ENCODE data around the gene FCER2.

Gene FCER2

DNA sequence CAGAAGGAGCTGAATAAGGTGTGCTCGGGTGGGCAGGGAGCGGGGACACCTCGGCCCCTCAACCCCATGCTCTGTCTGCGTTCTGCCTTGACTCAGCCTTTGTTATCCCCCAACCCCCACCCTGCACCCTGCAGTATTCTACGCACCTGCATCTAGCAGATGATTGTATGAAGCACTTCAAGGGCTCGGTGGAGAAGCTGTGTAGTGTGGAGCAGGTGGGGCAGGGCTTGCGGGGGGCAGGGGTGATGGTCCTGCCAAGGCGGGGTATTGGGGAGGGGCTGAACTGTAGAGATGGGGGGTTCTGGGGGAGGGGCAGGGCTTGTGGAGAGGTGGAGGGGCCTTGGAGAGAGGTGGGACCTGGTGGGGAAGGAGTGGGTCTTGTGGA lies 58.9 kb downstream of the FCER2 start:
- TF ChIP-seq, protein P1, sequence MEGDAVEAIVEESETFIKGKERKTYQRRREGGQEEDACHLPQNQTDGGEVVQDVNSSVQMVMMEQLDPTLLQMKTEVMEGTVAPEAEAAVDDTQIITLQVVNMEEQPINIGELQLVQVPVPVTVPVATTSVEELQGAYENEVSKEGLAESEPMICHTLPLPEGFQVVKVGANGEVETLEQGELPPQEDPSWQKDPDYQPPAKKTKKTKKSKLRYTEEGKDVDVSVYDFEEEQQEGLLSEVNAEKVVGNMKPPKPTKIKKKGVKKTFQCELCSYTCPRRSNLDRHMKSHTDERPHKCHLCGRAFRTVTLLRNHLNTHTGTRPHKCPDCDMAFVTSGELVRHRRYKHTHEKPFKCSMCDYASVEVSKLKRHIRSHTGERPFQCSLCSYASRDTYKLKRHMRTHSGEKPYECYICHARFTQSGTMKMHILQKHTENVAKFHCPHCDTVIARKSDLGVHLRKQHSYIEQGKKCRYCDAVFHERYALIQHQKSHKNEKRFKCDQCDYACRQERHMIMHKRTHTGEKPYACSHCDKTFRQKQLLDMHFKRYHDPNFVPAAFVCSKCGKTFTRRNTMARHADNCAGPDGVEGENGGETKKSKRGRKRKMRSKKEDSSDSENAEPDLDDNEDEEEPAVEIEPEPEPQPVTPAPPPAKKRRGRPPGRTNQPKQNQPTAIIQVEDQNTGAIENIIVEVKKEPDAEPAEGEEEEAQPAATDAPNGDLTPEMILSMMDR (IDR thresholded peaks at IDR 0.05; ENCODE audit: unreplicated experiment in 3 of 3), result no peak
- H3K4me1 Mint-ChIP-seq, result no peaks in the 10 kb centered on the region

DNA sequence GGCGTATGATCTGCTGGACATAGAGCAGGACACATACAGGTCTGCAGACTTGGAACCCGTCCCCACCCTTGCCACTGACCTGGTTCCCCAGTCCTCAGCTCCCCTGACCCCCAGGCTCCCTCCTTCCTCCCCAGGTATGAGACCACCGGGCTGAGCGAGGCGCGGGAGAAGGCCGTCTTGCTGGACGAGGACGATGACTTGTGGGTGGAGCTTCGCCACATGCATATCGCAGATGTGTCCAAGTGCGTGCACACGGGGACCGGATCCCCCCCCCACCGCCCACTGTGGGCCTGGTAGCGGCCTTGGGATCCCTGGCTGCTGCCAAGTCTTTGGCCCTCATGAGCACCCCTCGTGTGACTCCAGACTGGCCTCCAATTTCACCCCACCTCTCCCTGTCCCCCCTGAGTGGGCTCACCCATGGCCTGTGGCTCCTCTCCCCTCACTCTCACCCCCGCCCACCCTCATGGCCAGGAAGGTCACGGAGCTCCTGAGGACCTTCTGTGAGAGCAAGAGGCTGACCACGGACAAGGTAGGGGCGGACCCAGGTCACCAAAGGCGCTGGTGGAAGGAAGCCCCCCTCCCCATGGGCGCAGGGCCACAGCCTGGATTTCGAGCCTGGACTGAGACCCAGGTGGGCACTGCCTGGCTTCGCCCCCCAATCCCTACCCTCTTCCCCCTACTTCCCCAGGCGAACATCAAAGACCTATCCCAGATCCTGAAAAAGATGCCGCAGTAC lies 59.5 kb downstream of the FCER2 start:
- TF ChIP-seq, protein P1 (IDR thresholded peaks at IDR 0.05; ENCODE audit: unreplicated experiment in 3 of 3), result no peak
- no peak overlapping the region for H3K27ac Mint-ChIP-seq
- H3K27me3 Mint-ChIP-seq (ENCODE audit: low read depth), result peaks cover 12% of the 10 kb centered on the region
- H3K4me1 Mint-ChIP-seq, result no peaks in the 10 kb centered on the region
- H3K9me3 Mint-ChIP-seq, result no peaks in the 10 kb centered on the region
- no peak overlapping the region for H3K4me3 Mint-ChIP-seq
- no peaks in the 10 kb centered on the region for H3K36me3 Mint-ChIP-seq (ENCODE audit: low read depth)

More for the DNA sequence above, 58.9 kb downstream of the FCER2 start:
- peaks cover 6% of the 10 kb centered on the region for H3K27me3 Mint-ChIP-seq (ENCODE audit: low read depth)
- H3K4me3 Mint-ChIP-seq, result no peak overlapping the region
- no peaks in the 10 kb centered on the region for H3K36me3 Mint-ChIP-seq (ENCODE audit: low read depth)
- H3K27ac Mint-ChIP-seq, result no peak overlapping the region
- H3K9me3 Mint-ChIP-seq, result no peaks in the 10 kb centered on the region

DNA sequence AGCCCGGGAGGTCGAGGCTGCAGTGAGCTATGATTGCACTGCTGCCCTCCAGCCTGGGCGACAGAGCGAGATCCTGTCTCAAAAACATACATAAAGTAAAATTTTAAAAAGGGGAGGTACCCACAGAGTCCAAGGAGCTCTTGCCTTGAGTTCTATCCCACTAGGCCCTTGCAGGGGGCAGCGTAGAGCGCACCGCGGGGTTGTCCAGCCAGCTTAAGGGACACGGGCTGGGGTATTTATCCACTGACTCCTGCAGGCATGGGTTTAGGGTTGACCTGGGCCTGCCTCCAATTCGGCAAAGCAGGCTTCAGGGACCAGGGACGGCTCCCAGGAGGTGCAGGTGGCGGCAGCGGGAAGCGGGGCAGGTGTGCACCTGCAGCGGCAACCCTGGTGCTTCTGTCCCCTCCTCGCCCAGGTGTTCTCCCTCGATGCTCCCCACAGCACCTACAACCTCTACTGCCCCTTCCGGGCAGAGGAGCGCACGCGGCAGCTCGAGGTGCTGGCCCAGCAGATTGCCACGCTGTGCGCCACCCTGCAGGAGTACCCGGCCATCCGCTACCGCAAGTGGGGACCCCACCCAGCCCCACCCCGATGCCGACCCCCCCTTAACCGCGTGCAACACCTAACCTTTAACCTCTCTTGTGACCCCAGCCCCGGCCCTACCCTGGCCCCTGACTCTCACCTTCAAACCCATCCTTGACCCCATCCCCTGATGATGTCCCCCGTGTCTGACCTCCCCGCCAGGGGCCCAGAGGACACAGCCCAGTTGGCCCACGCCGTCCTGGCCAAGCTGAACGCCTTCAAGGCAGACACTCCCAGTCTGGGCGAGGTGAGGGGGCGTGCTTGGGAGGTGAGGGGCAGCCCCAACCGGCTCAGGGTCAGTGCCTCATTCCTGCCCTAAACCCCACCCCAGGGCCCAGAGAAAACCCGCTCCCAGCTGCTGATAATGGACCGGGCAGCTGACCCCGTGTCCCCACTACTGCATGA lies 60.3 kb downstream of the FCER2 start:
- no peak overlapping the region for H3K27ac Mint-ChIP-seq
- peaks cover 20% of the 10 kb centered on the region for H3K27me3 Mint-ChIP-seq (ENCODE audit: low read depth)
- H3K4me1 Mint-ChIP-seq, result no peaks in the 10 kb centered on the region
- H3K9me3 Mint-ChIP-seq, result no peaks in the 10 kb centered on the region
- no peaks in the 10 kb centered on the region for H3K36me3 Mint-ChIP-seq (ENCODE audit: low read depth)
- TF ChIP-seq, protein P1 (IDR thresholded peaks at IDR 0.05; ENCODE audit: unreplicated experiment in 3 of 3), result no peak
- H3K4me3 Mint-ChIP-seq, result no peak overlapping the region

DNA sequence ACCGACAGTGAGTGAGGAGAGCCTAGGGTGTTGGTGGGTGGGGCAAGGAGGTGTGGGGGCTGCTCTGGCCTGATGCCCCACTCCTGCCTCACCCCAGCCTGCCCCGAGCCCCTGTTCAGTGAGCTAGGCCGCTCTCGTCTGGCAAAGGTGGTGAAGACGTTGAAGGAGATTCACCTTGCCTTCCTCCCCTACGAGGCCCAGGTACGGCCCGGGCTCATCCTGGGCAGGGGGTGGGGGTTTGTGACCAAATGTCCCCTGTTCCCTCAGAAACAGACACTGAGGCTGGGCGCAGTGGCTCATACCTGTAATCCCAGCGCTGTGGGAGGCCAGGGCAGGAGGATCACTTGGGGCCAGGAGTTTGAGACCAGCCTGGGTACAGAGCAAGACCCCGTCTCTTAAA lies 61.1 kb downstream of the FCER2 start:
- H3K4me1 Mint-ChIP-seq, result no peaks in the 10 kb centered on the region
- peaks cover 28% of the 10 kb centered on the region for H3K27me3 Mint-ChIP-seq (ENCODE audit: low read depth)
- TF ChIP-seq, protein P1 (IDR thresholded peaks at IDR 0.05; ENCODE audit: unreplicated experiment in 3 of 3), result no peak
- H3K4me3 Mint-ChIP-seq, result no peak overlapping the region
- no peaks in the 10 kb centered on the region for H3K36me3 Mint-ChIP-seq (ENCODE audit: low read depth)
- no peaks in the 10 kb centered on the region for H3K9me3 Mint-ChIP-seq
- no peak overlapping the region for H3K27ac Mint-ChIP-seq

DNA sequence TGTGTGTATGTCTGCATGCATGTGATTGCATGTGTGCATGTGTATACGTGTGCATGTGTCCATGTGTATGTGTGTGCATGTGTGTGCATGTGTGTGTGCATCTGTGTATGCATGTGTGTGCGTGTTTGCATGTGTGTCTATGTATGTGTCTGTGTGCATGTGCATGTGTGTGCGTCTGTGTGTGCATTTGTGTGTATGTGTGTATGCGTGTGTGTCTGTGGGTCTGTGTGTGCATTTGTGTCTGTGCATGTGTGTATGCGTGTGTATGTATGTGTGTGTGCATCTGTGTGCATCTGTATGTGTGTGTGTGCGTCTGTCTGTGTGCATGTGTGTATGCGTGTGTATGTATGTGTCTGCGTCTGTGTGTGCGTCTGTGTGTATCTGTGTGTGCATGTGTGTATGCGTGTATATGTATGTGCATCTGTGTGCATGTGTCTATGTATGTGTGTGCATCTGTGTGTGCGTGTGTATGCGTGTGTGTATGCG lies 62.0 kb downstream of the FCER2 start:
- Mint-ChIP-seq H3K36me3 (ENCODE audit: low read depth) (no peaks in the 10 kb centered on the region), H3K9me3 (no peaks in the 10 kb centered on the region), H3K4me3 (peak overlapping the region in 2 of 3 experiments; percentile 3 to 12), H3K27ac (no peak overlapping the region), H3K27me3 (ENCODE audit: low read depth) (peaks cover 37% of the 10 kb centered on the region), H3K4me1 (no peaks in the 10 kb centered on the region)
- TF ChIP-seq, protein P1 (IDR thresholded peaks at IDR 0.05; ENCODE audit: unreplicated experiment in 3 of 3), result no peak
